ENCODE results near the gene BAK1. TPM values are rescaled to one million over a fixed set of nuclear protein-coding genes. Genes with fewer than 3 reads are reported as not detected.

BAK1 gene
- total RNA-seq, 1 donor from 2014 or later, result 51.4 TPM

DNA sequence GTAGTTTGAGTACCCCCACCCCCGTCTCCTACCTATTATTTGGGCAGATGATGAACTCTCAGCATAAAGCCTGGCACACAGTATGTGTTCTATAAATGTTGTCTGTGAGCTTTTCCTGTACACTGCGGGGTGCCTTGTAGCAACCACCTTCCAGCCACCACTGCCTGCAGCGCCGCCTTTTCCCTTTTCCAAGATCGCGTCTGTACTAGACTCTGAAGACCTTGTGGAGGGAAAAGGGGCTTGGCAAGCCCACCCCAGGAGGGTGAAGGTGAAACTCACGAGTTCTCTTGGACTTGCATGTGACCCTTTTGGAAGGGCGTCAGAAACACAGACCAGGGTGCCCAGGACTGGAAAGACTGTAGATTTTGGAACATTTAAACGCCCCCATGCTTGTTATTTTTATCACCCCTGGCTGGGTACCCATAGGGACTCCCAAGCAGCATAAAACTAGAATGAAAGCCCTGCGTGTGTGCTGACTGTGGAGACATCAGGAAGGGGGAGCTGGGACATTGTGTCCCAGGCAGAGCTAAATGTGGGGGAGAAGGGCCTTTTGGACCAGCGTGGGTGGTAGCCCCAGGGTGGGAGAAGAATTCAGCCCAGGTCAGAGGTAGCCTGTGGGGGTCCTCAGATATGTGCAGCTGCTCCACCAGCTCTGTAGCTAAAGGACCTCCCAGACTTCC is 8.3 kb downstream of the BAK1 start:
- Mint-ChIP-seq H3K4me3 (ENCODE audit: unreplicated experiment) (peak overlapping the region; percentile 93), H3K4me1 (ENCODE audit: unreplicated experiment) (peaks cover 17% of the 10 kb centered on the region), H3K36me3 (ENCODE audit: low read depth, unreplicated experiment) (peaks cover 16% of the 10 kb centered on the region), H3K27ac (ENCODE audit: unreplicated experiment) (peak overlapping the region; percentile 20), H3K27me3 (ENCODE audit: unreplicated experiment) (peaks cover 11% of the 10 kb centered on the region), H3K9me3 (ENCODE audit: unreplicated experiment) (no peaks in the 10 kb centered on the region)
- TF ChIP-seq, protein P1, sequence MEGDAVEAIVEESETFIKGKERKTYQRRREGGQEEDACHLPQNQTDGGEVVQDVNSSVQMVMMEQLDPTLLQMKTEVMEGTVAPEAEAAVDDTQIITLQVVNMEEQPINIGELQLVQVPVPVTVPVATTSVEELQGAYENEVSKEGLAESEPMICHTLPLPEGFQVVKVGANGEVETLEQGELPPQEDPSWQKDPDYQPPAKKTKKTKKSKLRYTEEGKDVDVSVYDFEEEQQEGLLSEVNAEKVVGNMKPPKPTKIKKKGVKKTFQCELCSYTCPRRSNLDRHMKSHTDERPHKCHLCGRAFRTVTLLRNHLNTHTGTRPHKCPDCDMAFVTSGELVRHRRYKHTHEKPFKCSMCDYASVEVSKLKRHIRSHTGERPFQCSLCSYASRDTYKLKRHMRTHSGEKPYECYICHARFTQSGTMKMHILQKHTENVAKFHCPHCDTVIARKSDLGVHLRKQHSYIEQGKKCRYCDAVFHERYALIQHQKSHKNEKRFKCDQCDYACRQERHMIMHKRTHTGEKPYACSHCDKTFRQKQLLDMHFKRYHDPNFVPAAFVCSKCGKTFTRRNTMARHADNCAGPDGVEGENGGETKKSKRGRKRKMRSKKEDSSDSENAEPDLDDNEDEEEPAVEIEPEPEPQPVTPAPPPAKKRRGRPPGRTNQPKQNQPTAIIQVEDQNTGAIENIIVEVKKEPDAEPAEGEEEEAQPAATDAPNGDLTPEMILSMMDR (IDR thresholded peaks at IDR 0.05; ENCODE audit: unreplicated experiment), result no peak
- DNase-seq (ENCODE audit: low spot score), result no peak

DNA sequence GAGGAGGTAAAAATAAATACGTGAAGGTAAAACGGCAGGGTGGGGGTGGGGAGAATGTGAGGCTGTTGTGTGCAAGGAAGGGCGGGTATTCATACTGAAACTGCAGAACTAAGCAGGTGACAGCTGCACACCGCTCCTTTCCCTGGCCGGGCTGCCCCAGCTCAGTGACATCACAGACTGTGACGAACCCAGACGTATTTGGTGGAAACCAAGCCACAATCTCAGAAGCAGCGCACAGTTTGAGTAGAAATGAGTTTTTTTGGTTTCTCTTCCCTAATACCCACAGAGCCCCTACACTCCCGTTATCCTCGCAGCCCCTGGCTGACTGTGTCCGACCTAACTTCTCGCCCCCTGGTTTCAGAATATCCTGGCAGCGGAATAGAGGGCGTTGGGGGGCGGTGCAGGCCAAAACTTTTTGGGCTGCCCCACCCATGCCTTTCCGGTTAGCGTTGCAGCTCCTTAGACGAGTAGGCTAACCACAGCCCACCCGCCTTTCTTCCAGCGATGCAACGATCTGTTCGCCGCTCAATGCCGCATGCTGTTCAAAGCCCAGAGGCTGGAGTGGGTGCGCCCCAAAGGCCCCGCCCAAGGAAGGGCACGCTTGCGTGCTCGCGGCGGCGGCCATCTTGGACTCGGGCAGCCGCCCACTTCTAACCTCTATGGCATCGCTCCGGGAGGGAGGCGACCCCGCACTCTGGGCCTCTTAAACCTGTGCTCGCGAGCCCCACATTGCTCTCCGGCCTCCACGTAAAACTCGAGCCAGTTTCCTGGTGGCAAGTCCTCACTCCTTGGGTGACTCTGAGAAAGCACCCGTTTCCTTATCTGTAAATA is 9.1 kb downstream of the BAK1 start:
- TF ChIP-seq, protein P1 (IDR thresholded peaks at IDR 0.05; ENCODE audit: unreplicated experiment), result no peak
- H3K4me1 Mint-ChIP-seq (ENCODE audit: unreplicated experiment), result peaks cover 14% of the 10 kb centered on the region
- H3K27ac Mint-ChIP-seq (ENCODE audit: unreplicated experiment), result peak overlapping the region; percentile 94
- no peaks in the 10 kb centered on the region for H3K9me3 Mint-ChIP-seq (ENCODE audit: unreplicated experiment)
- DNase-seq (ENCODE audit: low spot score), result peak; percentile 73
- H3K36me3 Mint-ChIP-seq (ENCODE audit: low read depth, unreplicated experiment), result peaks cover 18% of the 10 kb centered on the region
- peak overlapping the region; percentile 93 for H3K4me3 Mint-ChIP-seq (ENCODE audit: unreplicated experiment)
- peaks cover 12% of the 10 kb centered on the region for H3K27me3 Mint-ChIP-seq (ENCODE audit: unreplicated experiment)

DNA sequence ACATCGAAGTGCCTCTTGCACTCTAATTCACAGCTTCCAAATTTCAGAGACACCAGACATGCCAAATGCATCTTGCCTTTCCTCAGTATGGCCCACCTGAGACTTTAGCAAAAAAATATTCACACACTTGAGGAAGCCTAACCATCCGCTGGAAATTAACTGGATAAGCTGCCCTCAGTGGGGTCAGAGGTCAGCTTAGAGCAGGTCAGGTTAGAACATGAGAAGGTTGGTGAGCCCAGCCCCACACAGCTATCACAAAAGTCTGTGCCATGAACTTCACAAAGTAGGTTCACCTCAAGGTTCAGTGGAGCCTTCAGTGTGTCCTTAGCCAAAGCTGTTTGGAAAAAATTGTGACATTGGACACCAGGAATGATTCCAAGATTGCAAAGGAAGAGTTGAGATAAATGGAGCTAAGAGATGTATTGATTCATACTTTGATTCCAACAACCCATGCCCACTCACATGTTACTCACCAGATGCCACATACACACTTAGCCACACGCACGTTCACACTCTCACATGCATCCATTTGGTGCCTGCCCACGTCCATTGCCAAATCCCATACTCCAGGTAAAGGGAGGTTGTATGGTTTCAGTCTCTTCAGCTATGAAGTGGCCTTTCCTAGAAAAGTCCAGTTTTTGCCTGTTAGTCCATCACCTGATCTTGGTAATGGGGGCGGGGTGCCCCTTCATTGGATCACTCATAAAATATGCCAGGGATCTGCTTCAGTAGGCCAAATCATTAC is 11.1 kb downstream of the BAK1 start:
- Mint-ChIP-seq H3K4me1 (ENCODE audit: unreplicated experiment) (peaks cover 14% of the 10 kb centered on the region), H3K27me3 (ENCODE audit: unreplicated experiment) (peaks cover 12% of the 10 kb centered on the region), H3K4me3 (ENCODE audit: unreplicated experiment) (no peak overlapping the region), H3K9me3 (ENCODE audit: unreplicated experiment) (no peaks in the 10 kb centered on the region), H3K36me3 (ENCODE audit: low read depth, unreplicated experiment) (peaks cover 8% of the 10 kb centered on the region), H3K27ac (ENCODE audit: unreplicated experiment) (no peak overlapping the region)
- TF ChIP-seq, protein P1 (IDR thresholded peaks at IDR 0.05; ENCODE audit: unreplicated experiment), result no peak
- no peak for DNase-seq (ENCODE audit: low spot score)

DNA sequence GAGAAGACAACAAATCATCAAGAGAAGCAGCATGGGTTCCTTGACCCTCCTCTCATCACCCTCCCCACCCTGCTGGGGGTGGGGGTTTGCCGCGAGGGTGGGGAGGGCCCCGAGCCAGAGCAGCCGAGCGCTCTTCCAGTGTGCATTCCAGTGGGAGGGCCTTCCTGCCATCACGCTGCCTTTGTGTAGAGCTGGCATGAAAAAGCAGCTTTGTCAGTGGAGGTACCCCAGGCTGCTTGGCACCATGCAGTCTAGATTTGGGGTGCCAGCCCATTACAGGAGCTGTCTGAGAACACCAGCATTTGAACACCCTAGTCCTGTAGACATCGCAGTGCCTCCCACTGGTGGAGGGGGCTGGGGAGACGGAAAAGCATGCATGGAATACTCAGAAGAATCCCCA is 12.2 kb downstream of the BAK1 start:
- Mint-ChIP-seq H3K4me3 (ENCODE audit: unreplicated experiment) (no peak overlapping the region), H3K36me3 (ENCODE audit: low read depth, unreplicated experiment) (peaks cover 8% of the 10 kb centered on the region), H3K27ac (ENCODE audit: unreplicated experiment) (no peak overlapping the region), H3K4me1 (ENCODE audit: unreplicated experiment) (peaks cover 14% of the 10 kb centered on the region), H3K9me3 (ENCODE audit: unreplicated experiment) (no peaks in the 10 kb centered on the region), H3K27me3 (ENCODE audit: unreplicated experiment) (peaks cover 12% of the 10 kb centered on the region)
- DNase-seq (ENCODE audit: low spot score), result no peak
- TF ChIP-seq, protein P1 (IDR thresholded peaks at IDR 0.05; ENCODE audit: unreplicated experiment), result no peak

Data from endothelial cell (in vitro differentiated cells).